Endothelial cell of umbilical vein (primary cell): Measurements from ENCODE around the gene MUC2. TPM values are rescaled to one million over a fixed set of nuclear protein-coding genes. Genes with fewer than 3 reads are reported as not detected.

Experiments
- BruUV-seq: library from RNA; stranded (reverse); fragments of 400-500 nt; replicated peaks from 2 replicates; lab custom pipeline; 2021; lab: Mats Ljungman, UMichigan
- CTCF ChIA-PET: fragments of 300-600, 350-600 bp; sonication (Branson Sonifier 250); formaldehyde crosslinking; loops from one replicate; lab custom pipeline; 2021; ENCODE audit warnings: antibody characterized with exemption, inconsistent platforms; lab: Charles Lee
- POLR2A ChIA-PET: fragments of 300-600, 350-600 bp; sonication (Branson Sonifier 250); formaldehyde crosslinking; loops from one replicate; lab custom pipeline; 2021; ENCODE audit warnings: antibody characterized with exemption, inconsistent platforms; lab: Charles Lee
- DNase-seq: peaks from one replicate; pipeline ENCODE4 v3.0.0-alpha.2; 2011; ENCODE audit warnings: low read depth, low spot score
- FAIRE-seq: peaks from 2 replicates; lab custom pipeline; 2011; peaks lifted over from hg19 to GRCh38; lab: Jason Lieb, UNC
- H2AFZ ChIP-seq: 2 replicates; pipeline ENCODE4 v1.6.0; 2012; ENCODE audit warnings: low read depth, low read length, control low read depth, inconsistent platforms
- H3K27ac ChIP-seq: 2 replicates; pipeline ENCODE4 v1.5.1; 2011; ENCODE audit warnings: low read depth, mild to moderate bottlenecking, control low read depth, low read length, moderate library complexity; ENCODE audit not compliant: insufficient read depth
- H3K27me3 ChIP-seq, 2 experiments: 2 replicates each; pipeline versions ENCODE4 v1.6.0 to v1.6.1; 2011; ENCODE audit warnings: low read length in 2 of 2, mixed read lengths in 1 of 2; ENCODE audit not compliant: control insufficient read depth in 2 of 2, insufficient read depth in 2 of 2
- H3K36me3 ChIP-seq, 2 experiments: 2 replicates in 1 of 2; 3 replicates in 1 of 2; pipeline ENCODE4 v1.5.1; 2011; ENCODE audit warnings: low read length in 2 of 2, mild to moderate bottlenecking in 1 of 2, moderate library complexity in 1 of 2; ENCODE audit not compliant: control insufficient read depth in 2 of 2, insufficient read depth in 2 of 2; ENCODE audit errors: extremely low read depth in 1 of 2
- H3K4me1 ChIP-seq: 3 replicates; pipeline ENCODE4 v1.5.1; 2011; ENCODE audit warnings: mild to moderate bottlenecking, low read length; ENCODE audit not compliant: control insufficient read depth, insufficient read depth; ENCODE audit errors: extremely low read depth
- H3K4me2 ChIP-seq: 2 replicates; pipeline ENCODE4 v1.6.1; 2011; ENCODE audit warnings: low read length, control low read depth, mixed read lengths; ENCODE audit not compliant: insufficient read depth
- H3K4me3 ChIP-seq, 3 experiments: fragments of 200-600 bp in 1 of 3; sonication (generic), shearing (Covaris generic) in 1 of 3; replicated peaks in 1 of 3; 2 replicates each; pipeline ENCODE4 v1.5.1; 2011 to 2016; ENCODE audit warnings: control low read depth in 3 of 3, low read length in 3 of 3, mild to moderate bottlenecking in 2 of 3, inconsistent platforms in 1 of 3, low read depth in 1 of 3, moderate library complexity in 1 of 3; ENCODE audit not compliant: insufficient read depth in 1 of 3
- H3K79me2 ChIP-seq: 2 replicates; pipeline ENCODE4 v1.6.0; 2012; ENCODE audit warnings: low read length, inconsistent platforms; ENCODE audit not compliant: control insufficient read depth, insufficient read depth
- H3K9ac ChIP-seq: replicated peaks from 2 replicates; pipeline ENCODE3; 2011; ENCODE audit warnings: low read length, control low read depth; ENCODE audit not compliant: insufficient read depth; ENCODE audit errors: extremely low read depth
- H3K9me1 ChIP-seq: replicated peaks from 3 replicates; pipeline ENCODE4 v1.6.0; 2011; ENCODE audit warnings: mild to moderate bottlenecking, low read length; ENCODE audit not compliant: control insufficient read depth, insufficient read depth; ENCODE audit errors: extremely low read depth
- H3K9me3 ChIP-seq: replicated peaks from 2 replicates; pipeline ENCODE4 v1.5.1; 2012; ENCODE audit warnings: low read length, inconsistent platforms; ENCODE audit not compliant: control insufficient read depth, insufficient read depth
- H4K20me1 ChIP-seq: replicated peaks from 2 replicates; pipeline ENCODE3; 2011; ENCODE audit warnings: mild to moderate bottlenecking, low read length; ENCODE audit not compliant: control insufficient read depth, insufficient read depth; ENCODE audit errors: extremely low read depth
- CTCF ChIP-seq, 2 donors: IDR thresholded peaks; 1 replicate in 1 of 2; 2 replicates in 1 of 2; pipeline ENCODE4 v1.5.1; 2011; ENCODE audit warnings: low read length in 2 of 2, mild to moderate bottlenecking in 2 of 2, moderate library complexity in 2 of 2, control low read depth in 1 of 2, inconsistent platforms in 1 of 2, low read depth in 1 of 2; ENCODE audit not compliant: insufficient read depth in 1 of 2; ENCODE audit errors: extremely low read depth in 1 of 2
- GATA2 ChIP-seq: IDR thresholded peaks from 2 replicates; pipeline ENCODE4 v1.7.0; 2011; ENCODE audit warnings: low read depth, mild to moderate bottlenecking, moderate library complexity, mixed read lengths, low read length; ENCODE audit not compliant: insufficient read length, insufficient read depth
- MAX ChIP-seq: IDR thresholded peaks from 2 replicates; pipeline ENCODE4 v1.6.1; 2011; ENCODE audit not compliant: insufficient read depth, insufficient read length
- MYC ChIP-seq: IDR thresholded peaks from one replicate; pipeline ENCODE4 v1.6.1; 2011; ENCODE audit warnings: mild to moderate bottlenecking, low read depth, low read length
- dilution Hi-C: fragments of 300-500 bp; cut with MboI; formaldehyde crosslinking; loops from one replicate; pipeline ENCODE4 v1.15.0; 2019; ENCODE audit warnings: low sequenced_read_pairs; ENCODE audit not compliant: extremely low pct_ligation_motif_present
- intact Hi-C: fragments of 100-400 bp; cut with micrococcal nuclease; formaldehyde crosslinking; loops from one replicate; pipeline ENCODE4 v1.10.0; 2022
- polyA plus RNA-seq, 4 experiments: library from polyadenylated mRNA; depleted of rRNA in 3 of 4; stranded (reverse) in 3 of 4; unstranded in 1 of 4; fragments of >200 nt; gene quantifications; 2 replicates each; pipeline versions ENCODE4 v1.2.1 to v1.2.3, GENCODE V29; 2011 to 2012; ENCODE audit warnings: missing spikeins in 1 of 4
- total RNA-seq: library from RNA; stranded (reverse); gene quantifications from 2 replicates; pipeline ENCODE4 v1.2.3, GENCODE V29; 2021

MUC2 gene
- total and polyA plus RNA-seq, 2 donors (not counting 3 experiments of a cell fraction or from before 2014, with no cell fraction given), result not detected

GRCh38 chr11:1106387-1106786 lies 31.7 kb downstream of the MUC2 start:
- Histone ChIP-seq H3K4me1 (no peaks in the 10 kb centered on the region), H3K9me3 (no peaks in the 10 kb centered on the region), H3K79me2 (no peaks in the 10 kb centered on the region), H3K27ac (no peak overlapping the region), H3K4me2 (no peak overlapping the region), H3K36me3 (no peaks in the 10 kb centered on the region), H3K4me3 (no peak overlapping the region), H3K9ac (no peak overlapping the region), H2AFZ (no peak overlapping the region), H4K20me1 (no peaks in the 10 kb centered on the region), H3K9me1 (no peaks in the 10 kb centered on the region), H3K27me3 (no peaks in the 10 kb centered on the region)
- dilution Hi-C loops (no loop called here), intact Hi-C loops (no loop called here)
- ChIA-PET POLR2A (no interaction called here), CTCF (no interaction called here)
- BruUV-seq, result no TSS peak
- TF ChIP-seq MYC (no peak), GATA2 (no peak), MAX (no peak), CTCF (IDR thresholded peaks at IDR 0.05; ENCODE audit: extremely low read depth in 1 of 2, insufficient read depth in 1 of 2, low read depth in 1 of 2, low read length in 2 of 2) (no peak)
- DNase-seq (no peak), FAIRE-seq (no peak)
